OCI-LY7 (cell line): ENCODE results near the gene SUN5. TPM values are rescaled to one million over a fixed set of nuclear protein-coding genes. Genes with fewer than 3 reads are reported as not detected.

Experiments
- BruUV-seq: library from RNA; stranded (reverse); fragments of 400-500 nt; replicated peaks from 2 replicates; lab custom pipeline; 2021; lab: Mats Ljungman, UMichigan
- CTCF ChIA-PET: fragments of 300-600 bp; sonication (Branson Sonifier 250); formaldehyde crosslinking; loops from one replicate; lab custom pipeline; 2022; ENCODE audit warnings: antibody characterized with exemption; ENCODE audit not compliant: unreplicated experiment; lab: Charles Lee
- POLR2A ChIA-PET: fragments of 300-600 bp; sonication (Branson Sonifier 250); formaldehyde crosslinking; loops from one replicate; lab custom pipeline; 2022; ENCODE audit warnings: antibody characterized with exemption; lab: Charles Lee
- DNase-seq: peaks from one replicate; pipeline ENCODE4 v3.0.0-alpha.2; 2015; ENCODE audit warnings: low spot score
- H2AFZ ChIP-seq: fragments of 200-600 bp; sonication (generic), shearing (Covaris generic); 2 replicates; pipeline ENCODE4 v1.6.1; 2014; ENCODE audit warnings: mild to moderate bottlenecking, antibody characterized with exemption, low read length, moderate library complexity
- H3K27ac ChIP-seq: fragments of 200-600 bp; sonication (generic); 2 replicates; pipeline ENCODE4 v1.5.1; 2014; ENCODE audit warnings: mixed run types, low read depth, mild to moderate bottlenecking, moderate library complexity, low read length, inconsistent platforms; ENCODE audit not compliant: poor library complexity, severe bottlenecking
- H3K36me3 ChIP-seq: fragments of 200-600 bp; sonication (generic); 2 replicates; pipeline ENCODE4 v1.6.1; 2014; ENCODE audit warnings: mild to moderate bottlenecking, antibody characterized with exemption, low read length, moderate library complexity, mixed read lengths; ENCODE audit not compliant: insufficient read depth
- H3K4me1 ChIP-seq: fragments of 200-600 bp; sonication (generic); 2 replicates; pipeline ENCODE4 v1.5.1; 2014; ENCODE audit warnings: mild to moderate bottlenecking, low read length; ENCODE audit not compliant: insufficient read depth, poor library complexity, severe bottlenecking
- H3K4me2 ChIP-seq: fragments of 200-600 bp; sonication (generic); 2 replicates; pipeline ENCODE4 v1.6.1; 2014; ENCODE audit warnings: mild to moderate bottlenecking, low read length
- H3K4me3 ChIP-seq: fragments of 200-600 bp; sonication (generic); 2 replicates; pipeline ENCODE4 v1.5.1; 2014; ENCODE audit warnings: mild to moderate bottlenecking, low read depth, low read length; ENCODE audit not compliant: poor library complexity, severe bottlenecking
- H3K79me2 ChIP-seq: fragments of 200-600 bp; sonication (generic); 2 replicates; pipeline ENCODE4 v1.6.1; 2016; ENCODE audit warnings: low read depth, mild to moderate bottlenecking, low read length, moderate library complexity, mixed read lengths; ENCODE audit not compliant: insufficient read depth
- H3K9me2 ChIP-seq: fragments of 200-600 bp; sonication (generic); 2 replicates; pipeline ENCODE4 v1.6.1; 2016; ENCODE audit warnings: mild to moderate bottlenecking, low read length, mixed read lengths; ENCODE audit not compliant: insufficient read depth
- H3K9me3 ChIP-seq: fragments of 200-600 bp; sonication (generic); 2 replicates; pipeline ENCODE4 v1.6.1; 2014; ENCODE audit warnings: mild to moderate bottlenecking, mixed run types, low read length, mixed read lengths
- H4K20me1 ChIP-seq: fragments of 200-600 bp; sonication (generic); 2 replicates; pipeline ENCODE4 v1.6.1; 2014; ENCODE audit warnings: mild to moderate bottlenecking, antibody characterized with exemption, low read length, moderate library complexity, mixed read lengths; ENCODE audit not compliant: insufficient read depth
- EZH2phosphoT487 ChIP-seq: fragments of 200-600 bp; sonication (generic); IDR thresholded peaks from 2 replicates; pipeline ENCODE4 v1.6.1; 2018; ENCODE audit warnings: low read depth, borderline replicate concordance, mild to moderate bottlenecking, mixed run types, antibody characterized with exemption, low read length, moderate library complexity, mixed read lengths
- intact Hi-C: fragments of 100-400 bp; cut with micrococcal nuclease; formaldehyde crosslinking; loops from one replicate; pipeline ENCODE4 v1.10.0; 2022; ENCODE audit not compliant: unreplicated experiment
- total RNA-seq, 2 experiments: library from RNA; depleted of rRNA in 1 of 2; stranded (reverse); fragments of >200 nt in 1 of 2; shearing (Covaris generic) in 1 of 2; gene quantifications; 2 replicates each; pipeline ENCODE4 v1.2.3, GENCODE V29; 2014 to 2022
- TF ChIP-seq, protein P1 (sequence below): fragments of 200-600 bp; sonication (generic); conservative IDR thresholded peaks from 2 replicates; pipeline ENCODE4 v1.5.1; 2014; ENCODE audit warnings: mild to moderate bottlenecking, antibody characterized with exemption, low read length, moderate library complexity, mixed read lengths

The SUN5 gene
- total RNA-seq, 2 experiments from 2014 or later, result not detected

DNA sequence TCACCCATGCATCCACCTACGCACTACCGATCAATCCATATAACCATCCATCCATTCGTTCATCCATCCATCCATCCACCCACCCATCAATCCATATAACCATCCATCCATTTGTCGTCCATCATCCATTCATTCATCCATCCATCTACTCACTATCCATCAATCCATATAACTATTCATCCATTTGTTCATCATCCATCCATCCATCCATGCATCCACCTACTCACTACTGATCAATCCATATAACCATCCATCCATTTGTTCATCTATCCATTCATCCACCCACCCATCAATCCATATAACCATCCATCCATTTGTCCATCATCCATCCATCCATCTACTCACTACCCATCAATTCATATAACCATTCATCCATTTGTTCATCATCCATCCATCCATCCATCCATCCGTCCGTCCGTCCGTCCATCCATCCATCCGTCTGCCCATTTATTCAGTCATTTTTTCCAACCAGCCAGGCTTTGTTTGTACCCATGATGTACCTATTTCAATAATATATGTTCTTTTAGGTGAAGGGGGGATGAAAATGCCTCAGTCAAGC is 21.2 kb upstream of the SUN5 start:
- no peaks in the 10 kb centered on the region for H3K4me1 ChIP-seq
- no TSS peak for BruUV-seq
- TF ChIP-seq, protein P1, sequence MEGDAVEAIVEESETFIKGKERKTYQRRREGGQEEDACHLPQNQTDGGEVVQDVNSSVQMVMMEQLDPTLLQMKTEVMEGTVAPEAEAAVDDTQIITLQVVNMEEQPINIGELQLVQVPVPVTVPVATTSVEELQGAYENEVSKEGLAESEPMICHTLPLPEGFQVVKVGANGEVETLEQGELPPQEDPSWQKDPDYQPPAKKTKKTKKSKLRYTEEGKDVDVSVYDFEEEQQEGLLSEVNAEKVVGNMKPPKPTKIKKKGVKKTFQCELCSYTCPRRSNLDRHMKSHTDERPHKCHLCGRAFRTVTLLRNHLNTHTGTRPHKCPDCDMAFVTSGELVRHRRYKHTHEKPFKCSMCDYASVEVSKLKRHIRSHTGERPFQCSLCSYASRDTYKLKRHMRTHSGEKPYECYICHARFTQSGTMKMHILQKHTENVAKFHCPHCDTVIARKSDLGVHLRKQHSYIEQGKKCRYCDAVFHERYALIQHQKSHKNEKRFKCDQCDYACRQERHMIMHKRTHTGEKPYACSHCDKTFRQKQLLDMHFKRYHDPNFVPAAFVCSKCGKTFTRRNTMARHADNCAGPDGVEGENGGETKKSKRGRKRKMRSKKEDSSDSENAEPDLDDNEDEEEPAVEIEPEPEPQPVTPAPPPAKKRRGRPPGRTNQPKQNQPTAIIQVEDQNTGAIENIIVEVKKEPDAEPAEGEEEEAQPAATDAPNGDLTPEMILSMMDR, result no peak
- TF ChIP-seq EZH2phosphoT487, result no peak
- no peak overlapping the region for H3K27ac ChIP-seq
- CTCF ChIA-PET, result no interaction called here
- no peak overlapping the region for H3K4me3 ChIP-seq
- no peak overlapping the region for H2AFZ ChIP-seq
- H3K9me3 ChIP-seq, result no peaks in the 10 kb centered on the region
- no peaks in the 10 kb centered on the region for H3K9me2 ChIP-seq
- no peaks in the 10 kb centered on the region for H3K79me2 ChIP-seq
- POLR2A ChIA-PET, result no interaction called here
- intact Hi-C loops, result no loop called here
- H4K20me1 ChIP-seq, result no peaks in the 10 kb centered on the region
- H3K4me2 ChIP-seq, result no peak overlapping the region
- no peaks in the 10 kb centered on the region for H3K36me3 ChIP-seq
- no peak for DNase-seq

DNA sequence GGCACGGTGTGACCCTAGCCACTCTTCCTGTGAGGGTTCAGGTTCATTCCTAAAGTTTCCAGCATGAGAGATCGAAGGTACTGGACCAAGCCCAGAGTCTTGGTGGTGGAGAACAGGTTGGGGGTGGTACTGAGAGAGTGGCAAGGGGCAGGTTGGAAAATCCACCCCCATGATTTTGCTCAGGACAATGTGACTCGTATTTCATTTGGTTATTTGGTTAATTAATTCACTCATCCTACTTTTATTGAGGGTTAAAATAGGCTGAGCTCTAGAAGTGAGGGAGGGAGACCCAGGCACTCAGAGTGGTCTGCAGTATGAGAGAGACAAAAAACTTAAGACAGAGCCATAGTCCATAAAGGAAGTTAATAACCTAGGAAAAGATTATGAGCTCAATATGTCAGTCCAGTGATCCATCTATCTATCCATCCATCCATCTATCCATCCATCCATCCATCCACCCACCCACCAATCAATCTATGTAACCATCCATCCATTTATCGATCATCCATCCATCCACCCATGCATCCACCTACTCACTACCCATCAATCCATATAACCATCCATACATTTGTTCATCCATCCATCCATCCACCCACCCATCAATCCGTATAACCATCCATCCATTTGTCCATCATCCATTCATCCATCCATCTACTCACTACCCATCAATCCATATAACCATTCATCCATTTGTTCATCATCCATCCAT is 20.5 kb upstream of the SUN5 start:
- Histone ChIP-seq H2AFZ (no peak overlapping the region), H3K36me3 (no peaks in the 10 kb centered on the region), H3K4me1 (no peaks in the 10 kb centered on the region), H3K9me2 (no peaks in the 10 kb centered on the region), H3K4me3 (no peak overlapping the region), H3K9me3 (no peaks in the 10 kb centered on the region), H3K79me2 (no peaks in the 10 kb centered on the region), H3K4me2 (no peak overlapping the region), H3K27ac (no peak overlapping the region), H4K20me1 (no peaks in the 10 kb centered on the region)
- CTCF ChIA-PET, result interaction anchor here (0.5 kb wide), 1 partner anchor 15 kb away, joined by 3 read pairs; no protein-coding TSS in a partner anchor
- intact Hi-C loops, result no loop called here
- no TSS peak for BruUV-seq
- POLR2A ChIA-PET, result no interaction called here
- no peak for TF ChIP-seq EZH2phosphoT487
- TF ChIP-seq, protein P1, result no peak
- no peak for DNase-seq

DNA sequence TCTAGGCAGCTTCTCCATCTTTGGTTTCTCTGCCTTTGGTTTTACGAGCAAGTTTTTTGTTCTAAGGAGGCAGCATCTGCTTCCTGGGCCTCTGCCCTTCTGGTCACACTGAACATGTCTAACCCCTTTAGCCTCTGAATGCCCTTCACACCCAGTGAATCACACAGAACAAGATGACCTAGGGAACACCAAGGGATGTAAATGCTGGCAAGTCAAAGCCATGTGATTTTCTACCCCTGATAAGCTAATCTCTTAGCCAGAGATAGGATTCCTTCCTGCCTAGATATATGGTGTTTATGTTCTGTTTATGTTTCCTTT is 20.0 kb upstream of the SUN5 start:
- H3K9me2 ChIP-seq, result no peaks in the 10 kb centered on the region
- no TSS peak for BruUV-seq
- no peaks in the 10 kb centered on the region for H3K4me1 ChIP-seq
- POLR2A ChIA-PET, result no interaction called here
- no peak overlapping the region for H2AFZ ChIP-seq
- H3K79me2 ChIP-seq, result no peaks in the 10 kb centered on the region
- intact Hi-C loops, result no loop called here
- H3K9me3 ChIP-seq, result no peaks in the 10 kb centered on the region
- no peak overlapping the region for H3K27ac ChIP-seq
- TF ChIP-seq, protein P1, result no peak
- TF ChIP-seq EZH2phosphoT487, result no peak
- no peak for DNase-seq
- CTCF ChIA-PET, result interaction anchor here (0.5 kb wide), 1 partner anchor 14 kb away, joined by 3 read pairs; no protein-coding TSS in a partner anchor
- no peaks in the 10 kb centered on the region for H4K20me1 ChIP-seq
- H3K4me3 ChIP-seq, result no peak overlapping the region
- no peaks in the 10 kb centered on the region for H3K36me3 ChIP-seq
- H3K4me2 ChIP-seq, result no peak overlapping the region
